Lung (tissue), 12 donors: ENCODE results near the gene ARHGAP10. TPM values are rescaled to one million over a fixed set of nuclear protein-coding genes. Genes with fewer than 3 reads are reported as not detected.

Experiments
- ATAC-seq: fragments of 200-7000 bp; cut with Tn5 transposase; one replicate; pipeline ENCODE4 v1.9.1; 2020; ENCODE audit warnings: moderate number of reproducible peaks; ENCODE audit not compliant: insufficient read depth, low FRiP score
- DNase-seq, 3 donors: peaks; one replicate each; pipeline ENCODE4 v3.0.0-alpha.2; 2013 to 2017
- H3K27ac ChIP-seq, 2 donors: one replicate each; pipeline ENCODE4 v1.5.1; 2013; ENCODE audit warnings: mild to moderate bottlenecking in 2 of 2, moderate library complexity in 2 of 2, control low read depth in 1 of 2, inconsistent platforms in 1 of 2, low read depth in 1 of 2, low read length in 1 of 2
- H3K27me3 ChIP-seq, 3 donors: one replicate each; pipeline ENCODE4 v1.5.1; 2013; ENCODE audit warnings: low read length in 2 of 3; ENCODE audit not compliant: control insufficient read depth in 3 of 3, insufficient read depth in 3 of 3
- H3K36me3 ChIP-seq, 4 donors: one replicate each; pipeline ENCODE4 v1.5.1; 2013; ENCODE audit warnings: low read length in 4 of 4, mild to moderate bottlenecking in 1 of 4, moderate library complexity in 1 of 4; ENCODE audit not compliant: control insufficient read depth in 4 of 4, insufficient read depth in 4 of 4
- H3K4me1 ChIP-seq, 5 donors: one replicate each; pipeline ENCODE4 v1.5.1; 2013; ENCODE audit warnings: low read length in 5 of 5, mild to moderate bottlenecking in 2 of 5, moderate library complexity in 1 of 5; ENCODE audit not compliant: control insufficient read depth in 5 of 5, insufficient read depth in 5 of 5
- H3K4me3 ChIP-seq: one replicate; pipeline ENCODE4 v1.5.1; 2013; ENCODE audit warnings: mild to moderate bottlenecking, control low read depth, moderate library complexity
- H3K9ac ChIP-seq, 2 donors: one replicate each; pipeline ENCODE4 v1.5.1; 2013; ENCODE audit warnings: low read length in 2 of 2, control low read depth in 1 of 2; ENCODE audit not compliant: insufficient read depth in 1 of 2
- H3K9me3 ChIP-seq, 4 donors: one replicate each; pipeline ENCODE4 v1.5.1; 2013; ENCODE audit warnings: low read length in 3 of 4, mild to moderate bottlenecking in 1 of 4, moderate library complexity in 1 of 4; ENCODE audit not compliant: control insufficient read depth in 4 of 4, insufficient read depth in 3 of 4
- CTCF ChIP-seq: IDR thresholded peaks from 2 replicates; pipeline ENCODE4 v1.5.1; 2012; ENCODE audit warnings: mild to moderate bottlenecking; ENCODE audit errors: control extremely low read depth, extremely low read depth
- WGBS, 2 donors: extraction: QIAGEN DNeasy Blood & Tissue Kit; methylation state at CpG; one replicate each; pipeline ENCODE4 v1.1.7; 2013; 5-methylcytosine and 5-hydroxymethylcytosine counted together
- polyA plus RNA-seq, 2 donors: library from polyadenylated mRNA; stranded (reverse); fragments of 200-250 nt; gene quantifications; one replicate each; pipeline ENCODE4 v1.2.1, GENCODE V29; 2013
- total RNA-seq, 2 donors: library from RNA; depleted of rRNA in 1 of 2; stranded (reverse); fragments of >200 nt in 1 of 2; gene quantifications; one replicate each; pipeline ENCODE4 v1.2.1, GENCODE V29; 2014 to 2021
- donor health status: control.
- donor health status: control.
- donor health status: Bipolar disorder and iron deficiency.
- donor health status: healthy.
- donor health status: DM: yes; HTN: yes; CAD: no.

Gene ARHGAP10
- total and polyA plus RNA-seq, 4 donors, result 9.1 to 25.0 (median 17.5) TPM

GRCh38 chr4:147755561-147756295 lies 23.8 kb downstream of the ARHGAP10 start:
- no peak for TF ChIP-seq CTCF
- peaks cover 0 to 27% (median 4%) of the 10 kb centered on the region in 5 donors for H3K4me1 ChIP-seq
- H3K4me3 ChIP-seq, result no peak overlapping the region
- peak overlapping the region in 1 of 2 donors; percentile 23 for H3K27ac ChIP-seq
- H3K9me3 ChIP-seq, result no peaks in the 10 kb centered on the region
- WGBS, 2 donors, result 68 to 87% methylated on average over 3 of the region's 3 CpGs
- H3K27me3 ChIP-seq, result no peaks in the 10 kb centered on the region
- peak in 2 of 3 donors; percentile 21 to 48 for DNase-seq
- no peak for ATAC-seq
- H3K36me3 ChIP-seq, result peaks cover 0 to 1% (median 0%) of the 10 kb centered on the region in 4 donors
- H3K9ac ChIP-seq, result no peak overlapping the region

- peaks cover 0 to 26% (median 4%) of the 10 kb centered on the region in 5 donors for H3K4me1 ChIP-seq
- H3K9me3 ChIP-seq, result no peaks in the 10 kb centered on the region
- no peak overlapping the region for H3K4me3 ChIP-seq
- peak overlapping the region in 1 of 2 donors; percentile 23 for H3K27ac ChIP-seq
- 87 to 91% methylated on average over 1 of the region's 1 CpG for WGBS, 2 donors
- ATAC-seq, result no peak
- TF ChIP-seq CTCF, result no peak
- peaks cover 0 to 1% (median 0%) of the 10 kb centered on the region in 4 donors for H3K36me3 ChIP-seq
- H3K27me3 ChIP-seq, result no peaks in the 10 kb centered on the region
- H3K9ac ChIP-seq, result no peak overlapping the region
- no peak for DNase-seq
These were observed 24.5 kb downstream of the ARHGAP10 start for GRCh38 chr4:147756417-147756816.

GRCh38 chr4:147760176-147760575 lies 28.3 kb downstream of the ARHGAP10 start:
- Histone ChIP-seq H3K27me3 (no peaks in the 10 kb centered on the region), H3K36me3 (no peaks in the 10 kb centered on the region), H3K9ac (no peak overlapping the region), H3K27ac (peak overlapping the region in 1 of 2 donors; percentile 46), H3K4me3 (no peak overlapping the region), H3K9me3 (no peaks in the 10 kb centered on the region), H3K4me1 (peaks cover 0 to 14% (median 4%) of the 10 kb centered on the region in 5 donors)
- TF ChIP-seq CTCF, result no peak
- ATAC-seq (no peak), DNase-seq (peak; percentile 37 to 53 (median 50))
- 75 to 90% methylated on average over 6 of the region's 6 CpGs for WGBS, 2 donors
